Right renal pelvis (tissue), 4 donors: ENCODE results near the gene PPP1R1B. TPM values are rescaled to one million over a fixed set of nuclear protein-coding genes. Genes with fewer than 3 reads are reported as not detected.

ENCODE experiments used
- DNase-seq, 4 donors: peaks; one replicate each; pipeline ENCODE4 v3.0.0-alpha.2; 2013; ENCODE audit warnings: low read depth in 4 of 4, low spot score in 3 of 4, missing footprints in 1 of 4
- polyA plus RNA-seq, 4 donors: library from polyadenylated mRNA; unstranded; fragments of 120-200 nt; gene quantifications; one replicate each; pipeline ENCODE4 v1.2.1, GENCODE V29; 2013; ENCODE audit not compliant: insufficient read length in 4 of 4

The PPP1R1B gene
- polyA plus RNA-seq, 4 donors: 13.8 to 19.8 (median 17.3) TPM

- no peak for DNase-seq
Measured at GRCh38 chr17:39666231-39666600, 39.5 kb downstream of the PPP1R1B start.

GRCh38 chr17:39666601-39667261, 40.0 kb downstream of the PPP1R1B start:
- DNase-seq: no peak

- DNase-seq: no peak
Measured at GRCh38 chr17:39667262-39667944, 40.7 kb downstream of the PPP1R1B start.

GRCh38 chr17:39667945-39668924, 41.5 kb downstream of the PPP1R1B start, which contains the start of gene PNMT:
Gene PNMT, plus strand, starts transcription at chr17:39668453. Its CDS starts 23 bp downstream, at chr17:39668476.
- DNase-seq: no peak

- DNase-seq: no peak
Measured at GRCh38 chr17:39669897-39670735, 43.4 kb downstream of the PPP1R1B start.

GRCh38 chr17:39670746-39671145, 44.0 kb downstream of the PPP1R1B start:
- no peak for DNase-seq

- DNase-seq: no peak
Measured at GRCh38 chr17:39671651-39672521, 45.1 kb downstream of the PPP1R1B start.

GRCh38 chr17:39672522-39673334, 46.0 kb downstream of the PPP1R1B start:
- DNase-seq: no peak

GRCh38 chr17:39673335-39674081, 46.8 kb downstream of the PPP1R1B start:
- DNase-seq: no peak

- DNase-seq: no peak
Measured at GRCh38 chr17:39674179-39674578, 47.4 kb downstream of the PPP1R1B start.

GRCh38 chr17:39674702-39675389, 48.1 kb downstream of the PPP1R1B start:
- DNase-seq: no peak

- no peak for DNase-seq
Measured at GRCh38 chr17:39675390-39676082, 48.8 kb downstream of the PPP1R1B start.

- no peak for DNase-seq
Measured at GRCh38 chr17:39676198-39676819, 49.6 kb downstream of the PPP1R1B start.

- DNase-seq: no peak
Measured at GRCh38 chr17:39677072-39677471, 50.3 kb downstream of the PPP1R1B start.

GRCh38 chr17:39677542-39678339, 51.0 kb downstream of the PPP1R1B start:
- DNase-seq: no peak
